SW480 (cell line): ENCODE data around the gene NAA10.
A peak's percentile ranks its signal among the peaks of the same experiment; 100 is the strongest.

Source experiments
- DNase-seq: peaks from one replicate; pipeline ENCODE4 v3.0.0-alpha.2; 2016; ENCODE audit warnings: low spot score

The NAA10 gene

DNA sequence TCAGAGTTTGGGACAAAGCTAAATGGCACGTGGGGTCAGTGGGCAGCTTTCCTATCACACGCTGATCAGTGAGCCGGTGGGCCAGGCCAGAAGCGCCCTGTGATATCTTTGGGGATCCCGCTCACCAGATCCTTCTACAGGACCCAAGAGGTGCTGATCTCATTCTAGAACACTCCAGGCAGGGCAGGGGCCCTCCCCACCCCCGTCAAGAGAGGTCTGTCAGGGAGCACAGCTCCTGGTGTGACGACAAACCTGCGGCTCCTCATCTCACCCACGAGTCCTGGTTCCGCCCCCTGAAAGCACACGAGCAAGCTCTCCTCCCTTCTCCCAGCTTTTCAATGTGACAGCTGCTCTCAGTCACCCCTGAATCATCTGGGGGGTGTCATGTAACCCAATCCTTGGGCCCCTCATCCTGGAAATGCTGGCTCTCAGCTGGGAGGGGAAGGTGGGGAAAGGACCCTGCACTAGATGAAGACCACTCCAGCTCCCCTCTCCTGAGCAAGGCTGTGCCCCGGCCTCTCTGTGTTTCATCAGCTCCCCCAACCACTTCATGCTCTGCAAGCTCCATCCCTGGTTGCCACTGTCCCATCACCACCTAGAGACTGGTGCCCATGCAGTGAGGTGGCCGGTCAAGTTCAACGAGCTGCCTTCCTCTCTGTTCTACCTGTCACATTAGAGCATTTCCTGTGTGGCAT is 32.2 kb upstream of the NAA10 start:
- DNase-seq: no peak

DNA sequence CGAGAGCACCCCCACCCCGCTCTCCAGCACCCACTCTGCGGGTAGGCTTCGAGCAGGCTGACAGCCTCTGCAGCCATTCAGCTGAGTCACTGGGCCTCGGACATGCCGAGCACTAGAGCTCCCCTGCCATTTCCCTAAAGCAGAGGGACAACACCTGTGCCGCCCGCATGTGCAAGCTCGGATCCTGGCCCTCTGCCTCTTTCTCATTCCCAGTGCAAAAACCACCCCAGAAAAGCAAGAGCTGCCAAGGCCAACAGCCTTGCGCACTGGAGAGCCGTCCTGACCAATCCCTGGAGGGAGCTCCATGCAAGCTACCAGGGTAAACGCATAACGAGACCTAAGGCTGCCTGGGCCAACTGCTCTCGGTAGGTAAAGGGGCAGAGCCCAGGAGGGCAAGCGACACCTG is 31.4 kb upstream of the NAA10 start:
- DNase-seq: no peak

DNA sequence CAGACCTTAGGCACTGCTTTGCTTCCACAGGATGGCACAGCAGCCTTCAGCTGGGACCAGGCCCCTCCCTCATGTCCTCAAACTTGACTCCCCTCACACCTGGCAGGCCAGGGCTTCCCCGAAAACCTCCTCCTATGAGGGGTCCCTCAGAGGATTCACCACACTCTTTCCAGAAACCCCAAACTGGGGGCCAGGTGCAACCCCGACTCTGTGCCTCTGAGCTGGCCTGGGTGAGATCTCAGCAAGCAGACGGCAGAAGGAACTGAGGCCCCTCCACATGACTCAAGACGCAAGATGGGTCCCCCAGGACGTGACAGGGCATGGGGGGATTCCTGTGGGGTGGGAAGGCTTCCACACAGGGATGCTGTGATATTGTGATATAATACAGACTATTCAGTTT is 30.6 kb upstream of the NAA10 start:
- no peak for DNase-seq

DNA sequence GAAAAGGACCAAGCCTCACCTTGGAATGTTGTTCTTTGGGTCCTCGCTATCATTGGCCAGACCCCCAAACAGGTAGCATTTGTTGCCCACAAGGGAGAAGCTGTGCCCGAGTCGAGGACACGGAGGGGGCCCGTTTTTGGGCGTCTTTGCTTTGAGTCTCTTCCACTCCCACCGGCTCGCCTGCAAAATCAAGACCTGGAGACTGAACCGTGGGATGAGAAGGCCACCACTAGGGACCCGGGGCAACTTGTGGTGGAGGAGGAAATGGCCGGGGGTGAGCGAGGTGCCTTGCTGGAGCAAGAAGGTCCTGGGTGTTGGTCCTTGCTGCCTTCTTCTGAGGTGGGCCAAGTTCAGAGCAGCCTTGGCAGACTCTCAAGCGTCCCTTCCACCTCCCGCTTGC is 29.3 kb upstream of the NAA10 start:
- DNase-seq: no peak

DNA sequence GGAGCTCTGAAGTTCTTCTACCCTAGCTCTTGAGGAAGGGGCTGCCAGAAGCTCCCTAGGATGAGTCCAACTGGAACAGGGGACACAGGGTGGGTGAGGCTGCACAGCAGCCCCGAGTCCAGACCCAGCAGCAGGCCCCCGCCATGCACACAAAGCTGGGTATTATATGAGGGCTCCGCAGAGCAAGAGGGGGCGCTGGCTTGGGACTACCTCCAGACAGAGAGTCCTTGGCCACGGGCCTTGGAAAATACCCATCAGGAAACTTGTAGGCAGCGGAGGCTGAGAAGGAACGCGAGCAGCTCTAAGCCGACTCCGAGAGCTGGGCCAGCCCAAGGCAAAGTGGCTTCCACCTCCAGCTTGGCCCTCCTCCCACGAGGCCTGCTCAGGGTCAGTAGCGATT is 28.7 kb upstream of the NAA10 start:
- DNase-seq: no peak

DNA sequence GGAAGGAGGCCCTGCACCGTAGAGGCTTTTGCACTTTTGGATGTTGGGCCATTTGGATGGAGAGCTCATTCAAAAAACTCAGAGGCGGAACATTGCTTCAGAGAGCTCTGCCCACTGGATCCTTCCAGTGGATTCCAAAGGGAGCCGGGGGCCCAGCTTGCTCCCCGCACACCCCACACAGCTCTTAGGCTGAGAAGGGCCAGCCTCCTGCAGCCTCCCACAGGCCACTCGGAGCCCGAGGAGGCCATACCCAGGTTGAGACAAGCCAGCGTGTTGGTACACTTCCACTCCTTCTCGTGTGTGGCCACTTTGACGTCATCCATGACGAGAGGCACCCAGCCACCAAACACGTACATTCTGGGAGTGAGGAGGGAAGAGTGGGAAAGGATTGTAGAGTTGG is 26.5 kb upstream of the NAA10 start:
- no peak for DNase-seq

DNA sequence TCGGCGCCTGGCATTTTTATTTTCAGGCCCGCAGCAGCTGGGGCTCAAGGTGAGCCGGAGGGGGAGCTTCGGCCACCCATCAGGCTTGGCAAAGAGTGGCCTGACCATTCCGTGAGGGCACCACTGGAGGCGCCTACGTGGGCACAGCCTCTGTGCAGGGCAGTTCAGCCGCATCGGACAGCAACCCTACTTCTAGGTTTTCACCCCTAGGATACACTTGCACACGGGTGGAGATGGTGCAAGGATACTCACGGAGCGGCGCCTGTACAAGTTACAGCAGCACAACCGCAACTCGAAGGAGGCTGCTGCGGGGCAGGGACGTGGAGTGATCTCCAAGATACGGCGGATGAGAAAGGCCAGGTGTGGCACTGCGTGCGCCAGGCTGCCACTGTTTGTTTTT is 25.9 kb upstream of the NAA10 start:
- DNase-seq: no peak

DNA sequence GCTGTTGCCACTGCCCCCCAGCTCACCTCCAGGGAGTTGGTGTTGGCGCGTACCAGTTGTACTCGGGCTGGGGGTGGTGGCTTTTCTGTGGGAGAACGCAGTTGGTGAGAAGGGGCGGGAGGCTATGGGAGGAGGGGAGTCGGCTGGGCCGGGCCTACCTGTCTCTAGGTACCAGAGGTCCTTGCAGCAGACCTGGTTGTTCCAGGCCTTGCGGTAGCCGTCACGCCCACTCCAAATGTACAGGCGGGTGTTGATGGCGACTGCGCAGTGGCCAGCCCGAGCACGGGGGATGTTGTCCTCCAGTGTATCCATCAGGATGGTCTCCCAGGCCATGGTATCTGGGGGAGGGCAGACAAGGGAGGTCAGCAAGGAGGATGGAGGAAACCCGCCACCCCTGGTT is 25.2 kb upstream of the NAA10 start:
- no peak for DNase-seq

DNA sequence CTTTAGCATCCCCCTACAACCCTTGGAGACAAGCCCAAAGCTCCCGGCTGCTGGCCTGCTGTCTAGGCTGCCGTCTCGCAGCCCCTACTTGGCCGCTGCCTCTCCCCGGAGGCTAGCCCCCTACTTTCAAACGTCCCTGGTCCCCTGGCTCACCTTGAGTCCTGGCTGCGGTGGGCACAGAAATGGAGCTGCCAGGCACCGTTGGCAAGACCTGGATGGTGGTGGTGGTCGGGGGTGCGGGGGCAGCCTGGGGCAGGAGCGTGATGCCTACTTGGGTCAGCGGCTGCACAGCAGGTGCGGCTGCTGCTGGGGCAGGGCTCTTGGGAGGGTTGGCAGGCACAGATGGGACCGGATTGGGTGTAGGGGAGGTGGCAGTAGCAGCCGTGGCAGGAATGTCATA is 24.8 kb upstream of the NAA10 start:
- no peak for DNase-seq

DNA sequence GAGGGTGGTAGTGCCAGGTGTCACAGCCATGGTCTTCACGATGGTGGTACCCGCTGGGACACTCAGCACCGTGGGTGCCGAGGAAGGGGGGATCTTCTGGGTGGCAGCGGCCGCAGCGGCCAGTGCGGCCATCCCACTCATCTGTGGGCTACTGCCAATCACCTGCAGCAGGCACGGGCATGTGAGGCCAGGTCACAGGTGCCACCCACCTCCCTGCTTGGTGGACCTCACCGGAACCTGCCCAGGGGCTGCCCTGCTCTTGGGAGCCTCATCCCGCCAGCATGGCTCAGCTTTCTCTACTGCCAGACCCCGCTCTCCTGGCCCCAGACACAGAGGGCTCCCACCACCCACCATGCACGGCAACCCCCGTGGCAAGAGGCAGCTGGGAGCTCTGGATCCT is 23.8 kb upstream of the NAA10 start:
- no peak for DNase-seq

DNA sequence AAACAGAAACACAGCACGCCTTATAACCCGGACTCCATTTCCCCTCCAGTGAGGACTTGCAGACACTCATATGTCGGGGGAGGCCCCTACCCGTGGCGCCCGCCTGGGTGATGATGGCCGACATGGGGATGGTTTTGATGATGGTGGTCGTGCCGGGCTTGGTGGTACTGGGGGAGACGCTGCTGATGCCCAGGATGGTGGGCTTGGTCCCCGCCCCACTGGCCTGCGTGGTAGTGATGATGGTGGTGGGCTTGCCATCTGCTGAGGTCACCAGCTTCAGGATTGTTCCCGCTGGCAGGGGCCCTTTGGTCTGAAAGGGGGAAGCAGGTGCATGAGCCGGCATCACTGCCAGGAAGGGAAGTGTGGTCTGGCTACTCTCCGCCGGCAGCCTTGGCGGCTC is 22.4 kb upstream of the NAA10 start:
- DNase-seq: no peak

DNA sequence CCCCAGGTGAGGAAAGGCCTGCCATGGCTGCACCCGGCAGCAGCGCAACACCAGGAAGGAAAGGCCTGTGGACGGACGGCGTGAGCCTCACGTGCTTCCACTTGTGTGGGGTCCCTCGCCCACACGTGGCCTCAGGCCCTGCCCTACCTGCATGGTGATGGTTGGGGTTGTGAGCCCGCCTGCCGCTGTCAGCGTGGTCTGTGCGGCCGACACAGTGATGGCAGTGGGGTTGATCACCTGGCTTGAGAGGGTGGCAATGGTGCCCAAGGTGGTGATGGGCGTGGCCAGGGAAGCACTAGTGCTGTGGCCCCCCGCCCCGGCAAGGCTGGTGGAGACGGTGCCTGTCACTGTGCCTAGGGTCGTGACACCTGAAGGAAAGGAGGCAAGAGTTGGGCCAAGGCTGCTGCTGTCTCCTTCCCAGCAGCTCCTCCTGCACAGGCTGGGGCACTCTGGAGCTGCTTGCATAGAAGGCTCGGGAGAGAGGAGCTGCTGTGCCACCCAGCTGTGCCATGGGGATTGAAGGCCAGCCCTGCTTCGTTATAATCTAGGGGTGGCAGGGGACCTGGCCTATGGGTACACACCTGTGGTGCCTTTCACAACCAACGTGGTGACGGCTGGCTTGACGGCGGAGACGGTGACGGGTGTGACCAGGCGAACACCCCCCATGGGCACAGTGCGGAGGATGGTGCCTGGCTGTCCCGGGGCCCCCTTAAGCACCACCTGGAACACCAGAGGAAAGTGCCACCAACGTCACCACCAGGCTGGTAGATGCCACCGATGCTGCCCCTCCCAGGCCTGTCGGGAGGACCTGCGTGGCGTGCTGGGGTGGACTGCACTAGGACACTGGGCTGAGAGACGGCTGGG is 21.4 kb upstream of the NAA10 start:
- DNase-seq: no peak

DNA sequence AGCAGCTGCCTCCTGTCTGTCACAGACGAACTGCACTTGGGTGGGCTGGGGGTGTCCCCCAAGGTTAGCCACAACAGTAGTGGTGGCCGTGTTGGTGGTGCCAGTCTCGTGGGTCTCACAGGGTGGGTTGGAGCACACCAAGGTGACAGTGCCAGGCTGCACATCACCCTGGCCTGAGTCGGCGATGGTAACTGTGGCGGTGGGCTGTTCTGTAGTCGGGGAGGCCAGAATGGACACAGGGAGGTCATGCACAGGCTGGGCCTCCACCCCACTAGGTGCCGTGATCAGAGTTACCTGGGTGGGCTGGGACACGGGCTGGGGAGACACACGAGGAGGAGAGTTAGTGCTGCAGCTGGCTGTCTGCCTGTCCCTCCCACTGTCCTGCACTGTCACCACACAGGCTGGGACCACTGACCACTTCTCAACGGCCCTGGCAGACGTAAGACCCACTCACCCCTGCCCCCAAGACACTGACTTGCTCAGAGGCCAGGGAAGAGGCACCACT is 20.4 kb upstream of the NAA10 start:
- DNase-seq: no peak

DNA sequence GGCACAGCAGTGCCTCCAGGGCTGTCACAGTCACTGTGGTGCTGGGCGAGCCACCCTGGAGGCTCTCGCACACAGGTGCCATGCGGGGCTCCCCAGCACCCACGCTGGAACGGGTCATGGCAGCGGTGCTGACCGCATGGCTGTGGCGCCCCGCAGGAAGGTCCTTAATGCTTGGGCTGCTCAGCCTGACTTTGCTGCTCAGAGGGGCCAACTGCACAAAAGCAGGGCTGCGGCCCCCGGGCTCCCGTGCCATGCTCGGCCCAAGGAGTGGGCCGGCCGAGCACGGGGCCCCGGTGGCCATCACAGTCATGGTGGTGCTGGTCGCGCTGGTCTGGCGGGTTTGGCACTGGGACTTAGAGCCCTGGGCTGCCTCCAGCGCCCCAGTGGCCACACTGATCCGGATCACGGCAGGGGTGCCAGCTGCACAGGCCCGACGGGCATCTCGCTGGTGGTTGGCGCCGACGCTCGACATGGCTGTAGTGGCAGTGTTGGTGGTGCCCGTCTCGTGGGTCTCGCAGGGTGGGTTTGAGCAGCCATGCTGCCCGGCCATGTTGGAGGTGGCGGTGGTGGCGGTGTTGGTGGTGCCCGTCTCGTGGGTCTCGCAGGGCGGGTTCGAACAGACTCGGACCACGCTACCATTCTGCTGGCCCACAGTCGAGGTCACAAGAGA is 19.9 kb upstream of the NAA10 start:
- no peak for DNase-seq

DNA sequence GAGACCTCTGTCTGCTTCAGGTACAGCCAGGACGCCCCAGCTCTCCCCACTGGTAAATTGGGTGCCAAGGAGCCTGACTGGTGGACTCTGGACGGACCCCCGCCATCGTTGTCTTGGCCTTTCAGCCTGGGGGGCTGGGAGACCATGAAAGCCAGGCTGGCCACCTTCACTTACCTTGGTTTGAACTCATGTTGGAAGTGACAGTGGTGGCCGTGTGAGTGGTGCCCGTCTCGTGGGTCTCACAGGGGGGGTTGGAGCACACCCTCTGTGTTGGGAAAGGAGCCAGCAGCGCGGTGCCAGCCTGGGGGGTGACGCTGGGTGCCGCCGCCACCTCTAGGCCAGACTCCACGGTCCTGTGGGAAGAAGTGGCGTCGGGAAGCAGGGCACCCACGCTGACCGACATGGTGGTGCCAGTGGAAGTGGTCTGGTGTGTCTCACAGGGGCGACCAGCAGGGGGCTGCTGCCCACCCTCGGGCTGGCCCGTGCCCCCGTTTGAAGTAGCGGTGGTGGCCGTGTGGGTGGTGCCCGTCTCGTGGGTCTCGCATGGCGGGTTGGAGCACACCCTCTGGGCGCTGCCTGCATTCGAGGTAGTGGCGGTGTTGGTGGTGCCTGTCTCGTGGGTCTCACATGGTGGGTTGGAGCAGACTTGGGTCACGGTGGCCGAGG is 19.2 kb upstream of the NAA10 start:
- DNase-seq: no peak

DNA sequence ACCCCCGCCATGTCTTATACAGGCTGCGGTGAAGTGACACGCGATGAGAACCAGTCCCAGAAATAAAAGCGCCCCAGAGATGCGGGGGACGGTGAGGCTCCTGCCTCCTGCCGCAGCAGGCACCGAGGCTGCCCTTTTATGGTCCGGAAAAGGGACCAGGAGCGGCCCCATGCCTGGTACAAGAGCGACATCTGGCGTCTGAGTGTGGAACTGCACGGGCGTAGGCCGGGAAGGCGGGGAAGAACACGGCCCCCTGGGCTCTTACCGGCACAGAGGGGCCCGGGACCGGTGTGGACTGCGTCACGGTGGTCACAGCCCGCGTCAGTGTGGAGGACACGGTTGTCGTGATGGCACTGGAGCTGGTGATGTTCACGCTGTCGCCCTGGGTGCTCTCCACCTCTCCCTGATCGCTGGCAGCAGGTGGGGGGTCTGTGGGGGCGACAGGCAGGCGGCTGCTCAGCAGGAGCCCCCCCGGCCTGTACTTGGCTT is 18.5 kb upstream of the NAA10 start:
- peak; percentile 45 for DNase-seq

DNA sequence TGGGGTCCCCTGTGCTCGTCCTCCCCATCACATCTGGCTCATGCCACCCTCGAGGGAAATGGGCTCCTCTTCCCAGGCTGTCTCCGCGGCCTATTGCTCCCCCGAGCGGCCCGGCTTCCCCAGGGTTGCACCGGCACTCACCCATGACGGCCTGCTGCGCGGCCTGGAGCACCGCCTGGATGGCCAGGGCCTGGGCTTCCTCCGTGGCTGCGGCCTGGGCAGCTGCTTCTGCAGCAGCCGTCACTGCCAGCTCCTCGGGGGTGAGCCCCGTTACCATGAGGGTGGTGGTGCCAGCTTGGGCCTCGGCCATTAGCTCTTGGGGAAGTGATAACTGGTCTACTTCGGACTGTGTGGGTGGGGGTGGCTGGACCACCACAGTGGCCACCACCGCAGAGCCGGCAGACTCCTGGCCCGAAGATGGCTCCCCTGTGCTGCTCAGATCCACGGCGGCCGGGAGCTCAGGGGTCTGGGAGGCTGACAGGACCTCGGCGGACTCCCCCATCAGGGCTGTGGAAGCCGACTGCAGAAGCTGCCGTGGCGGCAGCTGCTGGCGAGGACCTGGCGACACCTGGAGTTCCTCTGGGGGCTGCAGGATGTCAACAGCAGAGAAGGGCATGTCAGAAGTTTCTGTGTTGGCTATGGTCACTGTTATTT is 17.7 kb upstream of the NAA10 start:
- DNase-seq: no peak

DNA sequence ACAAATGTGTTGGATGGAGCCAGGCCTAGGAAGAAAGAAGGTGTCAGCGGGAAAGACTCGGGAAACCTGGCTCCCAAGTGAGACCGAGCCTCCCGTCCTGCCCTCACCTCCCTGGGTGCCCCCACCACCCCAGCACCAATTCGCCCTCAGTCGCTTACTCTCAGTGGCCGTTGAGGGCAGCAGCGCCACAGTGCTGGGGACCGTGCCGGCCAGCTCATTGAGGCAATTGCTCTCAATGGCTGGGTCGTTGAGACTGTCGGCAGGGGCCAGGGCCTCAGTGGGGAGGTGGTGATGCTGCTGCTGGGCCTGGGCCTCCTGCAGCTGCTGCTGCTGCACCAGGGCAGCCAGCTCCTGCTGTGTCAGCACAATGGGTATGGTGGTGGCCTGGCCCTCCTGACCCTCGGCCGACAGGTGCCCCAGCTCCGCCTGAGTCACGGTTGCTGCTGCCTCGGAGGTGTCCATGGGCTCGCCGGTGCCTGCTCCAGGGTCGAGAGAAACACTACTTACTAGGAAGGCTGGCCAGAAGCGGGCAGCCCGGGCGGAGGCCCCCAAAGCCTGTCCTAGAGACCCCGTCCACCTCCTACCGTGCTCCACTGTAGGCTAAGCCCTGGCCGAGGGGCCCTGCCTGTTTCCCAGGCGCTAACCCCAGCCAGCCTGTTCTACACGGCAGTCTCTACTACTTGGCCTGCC is 17.0 kb upstream of the NAA10 start:
- DNase-seq: no peak

DNA sequence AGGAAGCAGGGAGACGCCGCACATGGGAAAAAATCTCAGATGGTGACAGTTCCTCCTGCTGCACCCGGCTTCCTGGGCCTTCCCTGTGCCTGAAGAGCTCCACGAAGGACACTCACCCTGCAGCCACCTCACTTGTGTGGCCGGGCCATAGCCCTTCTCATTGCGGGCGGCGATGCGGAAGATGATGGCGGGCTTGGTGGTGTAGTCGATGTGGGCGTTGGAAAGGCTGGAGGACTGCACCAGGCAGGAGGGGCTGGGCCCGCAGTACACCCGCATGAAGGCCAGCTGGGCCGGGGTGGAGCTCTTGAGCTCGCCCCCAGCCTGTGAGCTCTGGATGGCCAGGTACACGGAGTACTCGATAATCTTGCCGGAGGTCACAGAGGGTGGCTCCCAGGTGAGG is 15.3 kb upstream of the NAA10 start:
- DNase-seq: no peak

DNA sequence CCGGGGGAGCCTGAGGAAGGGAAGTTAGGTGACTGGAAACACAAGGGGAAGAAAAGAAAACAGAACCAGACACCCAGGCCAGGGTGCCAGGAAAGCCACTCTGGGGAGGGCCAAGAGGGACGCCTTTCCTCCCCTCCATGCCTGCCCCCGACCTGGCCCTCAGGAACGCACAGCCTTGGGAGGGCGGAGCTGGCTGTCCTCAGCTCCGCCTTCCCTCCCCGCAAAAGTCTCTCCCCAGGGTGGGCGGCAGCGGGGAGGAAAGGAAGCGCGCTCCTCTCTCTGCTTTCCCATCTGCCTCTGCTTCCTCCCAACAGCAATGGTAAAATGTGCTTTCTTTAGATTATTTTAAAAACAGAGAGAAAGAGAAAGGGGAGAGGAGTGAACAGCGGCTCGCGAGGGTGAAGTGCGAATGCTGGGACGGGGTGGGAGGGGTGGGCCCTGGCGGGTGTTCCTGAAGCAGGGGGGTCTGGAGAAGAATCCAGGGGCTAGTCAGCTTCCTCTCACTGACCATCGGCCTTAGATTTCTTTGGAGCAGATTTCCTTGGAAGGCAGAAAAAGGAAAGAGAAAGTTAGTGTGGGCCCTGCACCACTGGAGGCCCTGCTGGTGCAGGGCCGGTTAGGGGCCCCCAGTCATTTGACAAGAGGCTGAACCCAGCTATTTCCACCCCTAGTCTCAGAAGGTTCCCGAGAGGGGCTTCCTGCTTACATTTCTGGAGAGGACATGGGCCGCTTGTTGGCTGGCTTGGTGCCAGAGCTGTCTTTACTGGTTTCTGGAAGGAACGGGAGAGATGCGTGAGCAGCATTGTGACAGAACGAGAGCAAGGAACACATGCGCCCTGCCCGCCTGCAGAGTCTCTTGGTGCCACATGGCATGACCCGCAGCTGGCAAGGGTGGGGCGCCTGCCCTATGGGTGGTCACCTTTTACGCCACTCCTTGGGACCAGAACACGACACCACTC is 14.3 kb upstream of the NAA10 start:
- no peak for DNase-seq
